ENCODE results near the gene GSG1L.

GRCh38 chr16:28000314-28001169 lies 63.0 kb downstream of the GSG1L start:
- TF ChIP-seq, protein P1, sequence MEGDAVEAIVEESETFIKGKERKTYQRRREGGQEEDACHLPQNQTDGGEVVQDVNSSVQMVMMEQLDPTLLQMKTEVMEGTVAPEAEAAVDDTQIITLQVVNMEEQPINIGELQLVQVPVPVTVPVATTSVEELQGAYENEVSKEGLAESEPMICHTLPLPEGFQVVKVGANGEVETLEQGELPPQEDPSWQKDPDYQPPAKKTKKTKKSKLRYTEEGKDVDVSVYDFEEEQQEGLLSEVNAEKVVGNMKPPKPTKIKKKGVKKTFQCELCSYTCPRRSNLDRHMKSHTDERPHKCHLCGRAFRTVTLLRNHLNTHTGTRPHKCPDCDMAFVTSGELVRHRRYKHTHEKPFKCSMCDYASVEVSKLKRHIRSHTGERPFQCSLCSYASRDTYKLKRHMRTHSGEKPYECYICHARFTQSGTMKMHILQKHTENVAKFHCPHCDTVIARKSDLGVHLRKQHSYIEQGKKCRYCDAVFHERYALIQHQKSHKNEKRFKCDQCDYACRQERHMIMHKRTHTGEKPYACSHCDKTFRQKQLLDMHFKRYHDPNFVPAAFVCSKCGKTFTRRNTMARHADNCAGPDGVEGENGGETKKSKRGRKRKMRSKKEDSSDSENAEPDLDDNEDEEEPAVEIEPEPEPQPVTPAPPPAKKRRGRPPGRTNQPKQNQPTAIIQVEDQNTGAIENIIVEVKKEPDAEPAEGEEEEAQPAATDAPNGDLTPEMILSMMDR (IDR thresholded peaks at IDR 0.05): no peak
- no peak for TF ChIP-seq POLR2A (IDR thresholded peaks at IDR 0.05)

Measured in adrenal gland (tissue), 5 donors.